GM12864 (cell line): Measurements from ENCODE around the gene SPON1.

Source experiments
- DNase-seq: peaks from one replicate; pipeline ENCODE4 v3.0.0-alpha.2; 2011; ENCODE audit warnings: low read depth
- H3K4me3 ChIP-seq: 2 replicates; pipeline ENCODE4 v1.5.1; 2011; ENCODE audit warnings: mild to moderate bottlenecking, low read depth, low read length, control low read depth
- CTCF ChIP-seq: IDR thresholded peaks from 2 replicates; pipeline ENCODE4 v1.5.1; 2011; ENCODE audit warnings: low read depth, mild to moderate bottlenecking, moderate library complexity, low read length, control low read depth, inconsistent platforms; ENCODE audit errors: missing control alignments

SPON1 gene

GRCh38 chr11:14262271-14262846, 299.8 kb downstream of the SPON1 start:
- no peak for TF ChIP-seq CTCF
- H3K4me3 ChIP-seq = no peak overlapping the region
- DNase-seq = no peak

- H3K4me3 ChIP-seq = no peak overlapping the region
- no peak for TF ChIP-seq CTCF
- no peak for DNase-seq
These were observed 302.4 kb downstream of the SPON1 start for GRCh38 chr11:14264966-14265365.

GRCh38 chr11:14266622-14267021, 304.1 kb downstream of the SPON1 start:
- no peak for TF ChIP-seq CTCF
- DNase-seq = no peak

GRCh38 chr11:14267861-14268635, 305.5 kb downstream of the SPON1 start:
- TF ChIP-seq CTCF = no peak
- DNase-seq = no peak
- H3K4me3 ChIP-seq = no peak overlapping the region

More at GRCh38 chr11:14266622-14267021, 304.1 kb downstream of the SPON1 start:
- H3K4me3 ChIP-seq = no peak overlapping the region

GRCh38 chr11:14269692-14270573, 307.4 kb downstream of the SPON1 start:
- H3K4me3 ChIP-seq = no peak overlapping the region
- TF ChIP-seq CTCF = no peak

GRCh38 chr11:14270690-14271542, 308.4 kb downstream of the SPON1 start:
- no peak for TF ChIP-seq CTCF
- DNase-seq = peak; percentile 22

More at GRCh38 chr11:14269692-14270573, 307.4 kb downstream of the SPON1 start:
- DNase-seq = no peak

More at GRCh38 chr11:14270690-14271542, 308.4 kb downstream of the SPON1 start:
- no peak overlapping the region for H3K4me3 ChIP-seq
